Left renal pelvis (tissue), 4 donors: ENCODE data around the gene AMACR. TPM values are rescaled to one million over a fixed set of nuclear protein-coding genes. Genes with fewer than 3 reads are reported as not detected.

Experiments used
- DNase-seq, 4 donors: peaks; one replicate each; pipeline ENCODE4 v3.0.0-alpha.2; 2013; ENCODE audit warnings: low read depth in 4 of 4, low spot score in 3 of 4
- polyA plus RNA-seq, 4 donors: library from polyadenylated mRNA; unstranded; fragments of 120-200 nt; gene quantifications; one replicate each; pipeline ENCODE4 v1.2.1, GENCODE V29; 2013; ENCODE audit not compliant: insufficient read length in 4 of 4

AMACR gene
- polyA plus RNA-seq, 4 donors = 9.0 to 85.7 (median 73.6) TPM

GRCh38 chr5:34009610-34010009, 1.8 kb upstream of the AMACR start:
- no peak for DNase-seq

- DNase-seq = no peak
These were observed 952 bp upstream of the AMACR start for GRCh38 chr5:34008802-34009201.

GRCh38 chr5:34007201-34007620, 639 bp downstream of the AMACR start:
- no peak for DNase-seq

GRCh38 chr5:34005681-34006080, 2.2 kb downstream of the AMACR start:
- no peak for DNase-seq

- no peak for DNase-seq
These were observed 2.6 kb downstream of the AMACR start for GRCh38 chr5:34005211-34005610.

- no peak for DNase-seq
These were observed 3.9 kb downstream of the AMACR start for GRCh38 chr5:34003941-34004340.

GRCh38 chr5:34002629-34003328, 5.1 kb downstream of the AMACR start:
- no peak for DNase-seq

- DNase-seq = no peak
These were observed 6.5 kb downstream of the AMACR start for GRCh38 chr5:34001241-34001841.

GRCh38 chr5:33999978-34000377, 7.9 kb downstream of the AMACR start:
- no peak for DNase-seq

GRCh38 chr5:33997331-33997983, 10.4 kb downstream of the AMACR start:
- no peak for DNase-seq

GRCh38 chr5:33995865-33996264, 12.0 kb downstream of the AMACR start:
- DNase-seq = no peak

- DNase-seq = no peak
These were observed 13.0 kb downstream of the AMACR start for GRCh38 chr5:33994845-33995244.

GRCh38 chr5:33992864-33993263, 15.0 kb downstream of the AMACR start:
- DNase-seq = no peak

- DNase-seq = no peak
These were observed 22.4 kb downstream of the AMACR start for GRCh38 chr5:33985447-33985846.

GRCh38 chr5:33984671-33985124, 23.2 kb downstream of the AMACR start, which contains the start of gene SLC45A2:
Gene SLC45A2, minus strand, starts transcription at chr5:33984693. Its CDS starts 110 bp downstream, at chr5:33984583.
- DNase-seq = no peak

- DNase-seq = no peak
These were observed 23.7 kb downstream of the AMACR start for GRCh38 chr5:33984178-33984577.

- DNase-seq = no peak
These were observed 26.3 kb downstream of the AMACR start for GRCh38 chr5:33981408-33982162.

- DNase-seq = no peak
These were observed 27.8 kb downstream of the AMACR start for GRCh38 chr5:33980030-33980429.

- DNase-seq = no peak
These were observed 29.5 kb downstream of the AMACR start for GRCh38 chr5:33978306-33978705.

GRCh38 chr5:33976307-33976706, 31.5 kb downstream of the AMACR start:
- DNase-seq = no peak

GRCh38 chr5:33975852-33976251, 32.0 kb downstream of the AMACR start:
- DNase-seq = no peak
